ENCODE measurements around the gene LOXHD1. TPM values are rescaled to one million over a fixed set of nuclear protein-coding genes. Genes with fewer than 3 reads are reported as not detected.

Gene LOXHD1
- total and polyA plus RNA-seq, 2 donors (not counting 1 experiment from before 2014, with no cell fraction given): not detected

GRCh38 chr18:46623541-46623940, 33.5 kb downstream of the LOXHD1 start:
- H3K4me1 Mint-ChIP-seq: peaks cover 3% of the 10 kb centered on the region
- 23% methylated on average over 10 of the region's 10 CpGs for WGBS (ENCODE audit: insufficient coverage)
- Histone ChIP-seq H3K36me3 (replicated peaks in 1 of 2; ENCODE audit: control extremely low read depth in 1 of 2, control insufficient read depth in 1 of 2, extremely low read depth in 1 of 2, insufficient read depth in 2 of 2, low read length in 1 of 2) (no peaks in the 10 kb centered on the region), H3K27me3 (replicated peaks in 1 of 4; ENCODE audit: control extremely low read depth in 1 of 4, control insufficient read depth in 3 of 4, insufficient read depth in 4 of 4, low read length in 3 of 4) (peaks cover 0 to 6% (median 0%) of the 10 kb centered on the region in 4 experiments), H3K9ac (ENCODE audit: low read length) (no peak overlapping the region), H3K9me3 (ENCODE audit: control extremely low read depth in 1 of 3, control insufficient read depth in 2 of 3, insufficient read depth in 1 of 3, low read length in 2 of 3) (no peaks in the 10 kb centered on the region), H3K4me2 (replicated peaks; ENCODE audit: low read depth, low read length, poor library complexity, severe bottlenecking) (no peak overlapping the region), H2AFZ (ENCODE audit: insufficient read depth, low read depth, low read length, poor library complexity, severe bottlenecking) (no peak overlapping the region), H3K4me1 (ENCODE audit: control insufficient read depth in 2 of 2, insufficient read depth in 2 of 2, low read length in 2 of 2) (no peaks in the 10 kb centered on the region), H3K27ac (ENCODE audit: low read length in 2 of 2) (no peak overlapping the region), H4K20me1 (ENCODE audit: control insufficient read depth, insufficient read depth, low read length, poor library complexity, severe bottlenecking) (no peaks in the 10 kb centered on the region), H3K79me2 (ENCODE audit: control insufficient read depth, insufficient read depth, low read length) (no peaks in the 10 kb centered on the region), H3K4me3 (ENCODE audit: control extremely low read depth in 1 of 5, extremely low read depth in 1 of 5, insufficient read depth in 1 of 5, low read depth in 2 of 5, low read length in 4 of 5) (no peak overlapping the region)
- H3K4me3 Mint-ChIP-seq: no peak overlapping the region
- no peaks in the 10 kb centered on the region for H3K9me3 Mint-ChIP-seq (ENCODE audit: insufficient read depth)
- ChIA-PET POLR2A (no interaction called here), CTCF (interaction anchor here (1.0 kb wide), 1 partner anchor 474 kb away, joined by 3 read pairs; no protein-coding TSS in a partner anchor)
- ATAC-seq (ENCODE audit: low read depth): no peak
- H3K27ac Mint-ChIP-seq: no peak overlapping the region
- peaks cover 19% of the 10 kb centered on the region for H3K27me3 Mint-ChIP-seq
- no peak for TF ChIP-seq EZH2 (IDR thresholded peaks at IDR 0.05; ENCODE audit: borderline replicate concordance, insufficient read depth, low read depth, low read length, poor library complexity, severe bottlenecking)
- no peak for TF ChIP-seq CTCF (IDR thresholded peaks at IDR 0.05)
- intact Hi-C loops (cut with micrococcal nuclease): no loop called here
- DNase-seq: no peak

DNA sequence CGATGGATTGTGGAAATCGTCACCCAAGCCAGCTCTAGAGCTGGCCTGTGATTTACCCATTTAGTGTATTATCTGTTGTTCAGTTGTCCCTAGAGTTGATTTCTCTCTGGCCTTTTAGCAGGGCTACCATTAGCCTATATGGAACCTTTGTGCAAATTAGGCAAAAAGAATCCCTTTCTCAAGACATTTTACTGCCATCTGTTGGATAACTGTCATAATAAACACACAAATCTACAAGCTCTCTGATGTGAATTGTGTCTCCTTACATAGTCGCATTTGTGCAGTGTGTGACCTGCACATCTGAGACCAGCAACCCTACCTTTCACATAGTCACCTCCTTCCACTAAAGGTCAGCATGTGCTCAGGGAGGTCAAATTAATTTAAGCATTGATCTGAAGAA, 34.0 kb downstream of the LOXHD1 start:
- no peaks in the 10 kb centered on the region for H3K9me3 ChIP-seq (ENCODE audit: control extremely low read depth in 1 of 3, control insufficient read depth in 2 of 3, insufficient read depth in 1 of 3, low read length in 2 of 3)
- Mint-ChIP-seq H3K4me3 (no peak overlapping the region), H3K9me3 (ENCODE audit: insufficient read depth) (no peaks in the 10 kb centered on the region), H3K27ac (no peak overlapping the region), H3K27me3 (peaks cover 19% of the 10 kb centered on the region), H3K4me1 (peaks cover 3% of the 10 kb centered on the region)
- peaks cover 0 to 6% (median 0%) of the 10 kb centered on the region in 4 experiments for H3K27me3 ChIP-seq (replicated peaks in 1 of 4; ENCODE audit: control extremely low read depth in 1 of 4, control insufficient read depth in 3 of 4, insufficient read depth in 4 of 4, low read length in 3 of 4)
- intact Hi-C loops (cut with micrococcal nuclease): no loop called here
- no peak for TF ChIP-seq EZH2 (IDR thresholded peaks at IDR 0.05; ENCODE audit: borderline replicate concordance, insufficient read depth, low read depth, low read length, poor library complexity, severe bottlenecking)
- no peak for TF ChIP-seq CTCF (IDR thresholded peaks at IDR 0.05)
- no peak overlapping the region for H3K4me3 ChIP-seq (ENCODE audit: control extremely low read depth in 1 of 5, extremely low read depth in 1 of 5, insufficient read depth in 1 of 5, low read depth in 2 of 5, low read length in 4 of 5)
- H3K9ac ChIP-seq (ENCODE audit: low read length): no peak overlapping the region
- ATAC-seq (ENCODE audit: low read depth) (no peak), DNase-seq (no peak)
- H3K4me1 ChIP-seq (ENCODE audit: control insufficient read depth in 2 of 2, insufficient read depth in 2 of 2, low read length in 2 of 2): no peaks in the 10 kb centered on the region
- H3K79me2 ChIP-seq (ENCODE audit: control insufficient read depth, insufficient read depth, low read length): no peaks in the 10 kb centered on the region
- H4K20me1 ChIP-seq (ENCODE audit: control insufficient read depth, insufficient read depth, low read length, poor library complexity, severe bottlenecking): no peaks in the 10 kb centered on the region
- H2AFZ ChIP-seq (ENCODE audit: insufficient read depth, low read depth, low read length, poor library complexity, severe bottlenecking): no peak overlapping the region
- ChIA-PET CTCF (interaction anchor here (0.7 to 1.0 kb wide), 2 partner anchors 474 to 476 kb away, joined by 3 read pairs; no protein-coding TSS in a partner anchor), POLR2A (interaction anchor here (0.6 kb wide), 1 partner anchor 524 kb away, joined by 3 read pairs; no protein-coding TSS in a partner anchor)
- 100% methylated on average over 2 of the region's 3 CpGs for whole genome bisulfite sequencing (ENCODE audit: insufficient coverage)
- no peak overlapping the region for H3K27ac ChIP-seq (ENCODE audit: low read length in 2 of 2)
- H3K36me3 ChIP-seq (replicated peaks in 1 of 2; ENCODE audit: control extremely low read depth in 1 of 2, control insufficient read depth in 1 of 2, extremely low read depth in 1 of 2, insufficient read depth in 2 of 2, low read length in 1 of 2): no peaks in the 10 kb centered on the region
- no peak overlapping the region for H3K4me2 ChIP-seq (replicated peaks; ENCODE audit: low read depth, low read length, poor library complexity, severe bottlenecking)

Data from B cell (primary cell).